ENCODE results near the gene PPP1R10. TPM values are rescaled to one million over a fixed set of nuclear protein-coding genes. Genes with fewer than 3 reads are reported as not detected.
A peak's percentile ranks its signal among the peaks of the same experiment; 100 is the strongest.
"Not testable (repeated sequence)": the region's sequence is repeated elsewhere in the genome, so short reads cannot be mapped to it uniquely, and the experiment has no call there.

Gene PPP1R10
- total RNA-seq (2021; ENCODE audit: unreplicated experiment) (82.9 TPM), Bru-seq, nascent RNA (percentile 99 among the genes with signal in this experiment), BruChase-seq, experiment 1, labeled RNA remaining after a 2-hour chase (percentile 98 among the genes with signal in this experiment), BruChase-seq, experiment 2, labeled RNA remaining after a 6-hour chase (percentile 88 among the genes with signal in this experiment)
- 31.9 TPM for polyA plus RNA-seq (2012; ENCODE audit: insufficient read length)
- long read RNA-seq, full-length matches to known transcripts: 1 of 55 reads
- long read RNA-seq, partial matches to known transcripts: 43 of 55 reads
- long read RNA-seq, other reads (novel, unspliced or antisense): 11 of 55 reads

DNA sequence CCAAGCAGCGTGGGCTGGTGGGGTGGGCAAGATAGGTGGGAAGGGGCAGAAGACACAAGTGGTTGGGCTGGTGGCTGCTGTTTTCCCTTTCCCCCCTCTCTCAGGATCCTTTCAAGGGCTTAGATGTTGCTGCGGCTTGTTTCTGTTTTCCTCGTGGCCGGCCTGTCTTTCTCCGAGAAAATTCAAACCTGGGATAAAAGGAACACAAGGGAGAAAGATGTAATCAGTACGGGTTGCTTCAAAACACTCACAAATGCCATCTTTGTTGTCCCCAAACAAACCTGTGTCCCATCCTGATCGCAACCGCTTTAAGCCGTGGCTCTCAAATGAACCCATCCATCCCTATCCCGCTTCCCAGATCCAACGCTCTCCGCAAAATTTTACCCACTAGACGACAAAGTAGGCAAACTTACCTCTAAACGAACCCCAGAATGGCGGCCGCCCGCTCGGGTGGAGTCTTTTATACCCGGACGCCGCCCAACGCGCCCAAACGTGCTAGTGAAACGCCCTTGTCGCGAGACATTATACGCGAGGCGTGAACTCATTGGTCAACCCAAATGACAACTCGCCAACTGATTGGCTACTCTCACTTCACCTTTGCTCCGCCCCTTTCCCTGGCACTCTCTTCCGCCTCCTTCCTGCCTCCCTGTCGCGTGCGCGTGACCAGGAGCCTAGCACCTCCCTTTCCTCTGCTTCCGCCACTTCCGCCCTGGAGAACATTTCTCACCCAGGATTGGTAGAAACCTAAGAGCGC is at the start of gene PPP1R10:
Gene PPP1R10 (minus strand): TSS at position 433 of the 754 bp plus-strand sequence. CDS start 7,299 bp downstream, outside the sequence.
- no peaks in the 10 kb centered on the region for H3K9me3 ChIP-seq (ENCODE audit: control insufficient read depth, insufficient read depth, low read depth, low read length)
- POLR2A ChIA-PET: no interaction called here
- peaks cover 22% of the 10 kb centered on the region for H3K36me3 ChIP-seq (ENCODE audit: control insufficient read depth, insufficient read depth, low read length)
- DNase-seq (ENCODE audit: low read depth, low spot score) (peak; percentile 100), ATAC-seq (peak; percentile 90)
- intact Hi-C loops (cut with micrococcal nuclease; ENCODE audit: unreplicated experiment) (no loop called here), in situ Hi-C loops (cut with HindIII; ENCODE audit: low pct_unique_long_range_greater_than_20kb, low sequenced_read_pairs) (no loop called here)
- CTCF ChIA-PET: no interaction called here
- TSS peak; percentile 88 for BruUV-seq (replicated peaks)
- peak within 1 kb of the TSS; percentile 100 for H3K27ac ChIP-seq (ENCODE audit: low read length)
- peak within 1 kb of the TSS; percentile 71 to 98 for H3K4me3 ChIP-seq (ENCODE audit: low read depth in 2 of 2, low read length in 2 of 2)
- peaks cover 32% of the 10 kb centered on the region for H3K4me1 ChIP-seq (ENCODE audit: control insufficient read depth, insufficient read depth, low read length)
- TF ChIP-seq TCF7L2 (IDR thresholded peaks at IDR 0.05; ENCODE audit: low read depth, low read length) (0 out of 2 replicates have a peak, but pooled peaks have one; percentile 16), POLR2AphosphoS5 (IDR thresholded peaks at IDR 0.05; ENCODE audit: low read depth, low read length) (peak; percentile 100), SIN3A (IDR thresholded peaks at IDR 0.05; ENCODE audit: borderline replicate concordance, insufficient read depth, low read depth, low read length) (peak; percentile 83; the same call in 1 of the 2 replicates)
- TF ChIP-seq, protein P1, sequence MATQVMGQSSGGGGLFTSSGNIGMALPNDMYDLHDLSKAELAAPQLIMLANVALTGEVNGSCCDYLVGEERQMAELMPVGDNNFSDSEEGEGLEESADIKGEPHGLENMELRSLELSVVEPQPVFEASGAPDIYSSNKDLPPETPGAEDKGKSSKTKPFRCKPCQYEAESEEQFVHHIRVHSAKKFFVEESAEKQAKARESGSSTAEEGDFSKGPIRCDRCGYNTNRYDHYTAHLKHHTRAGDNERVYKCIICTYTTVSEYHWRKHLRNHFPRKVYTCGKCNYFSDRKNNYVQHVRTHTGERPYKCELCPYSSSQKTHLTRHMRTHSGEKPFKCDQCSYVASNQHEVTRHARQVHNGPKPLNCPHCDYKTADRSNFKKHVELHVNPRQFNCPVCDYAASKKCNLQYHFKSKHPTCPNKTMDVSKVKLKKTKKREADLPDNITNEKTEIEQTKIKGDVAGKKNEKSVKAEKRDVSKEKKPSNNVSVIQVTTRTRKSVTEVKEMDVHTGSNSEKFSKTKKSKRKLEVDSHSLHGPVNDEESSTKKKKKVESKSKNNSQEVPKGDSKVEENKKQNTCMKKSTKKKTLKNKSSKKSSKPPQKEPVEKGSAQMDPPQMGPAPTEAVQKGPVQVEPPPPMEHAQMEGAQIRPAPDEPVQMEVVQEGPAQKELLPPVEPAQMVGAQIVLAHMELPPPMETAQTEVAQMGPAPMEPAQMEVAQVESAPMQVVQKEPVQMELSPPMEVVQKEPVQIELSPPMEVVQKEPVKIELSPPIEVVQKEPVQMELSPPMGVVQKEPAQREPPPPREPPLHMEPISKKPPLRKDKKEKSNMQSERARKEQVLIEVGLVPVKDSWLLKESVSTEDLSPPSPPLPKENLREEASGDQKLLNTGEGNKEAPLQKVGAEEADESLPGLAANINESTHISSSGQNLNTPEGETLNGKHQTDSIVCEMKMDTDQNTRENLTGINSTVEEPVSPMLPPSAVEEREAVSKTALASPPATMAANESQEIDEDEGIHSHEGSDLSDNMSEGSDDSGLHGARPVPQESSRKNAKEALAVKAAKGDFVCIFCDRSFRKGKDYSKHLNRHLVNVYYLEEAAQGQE (IDR thresholded peaks at IDR 0.05; ENCODE audit: insufficient read depth in 1 of 2, low read depth in 2 of 2, low read length in 1 of 2): no peak
- H3K27me3 ChIP-seq (ENCODE audit: control insufficient read depth, insufficient read depth, low read length): no peaks in the 10 kb centered on the region

DNA sequence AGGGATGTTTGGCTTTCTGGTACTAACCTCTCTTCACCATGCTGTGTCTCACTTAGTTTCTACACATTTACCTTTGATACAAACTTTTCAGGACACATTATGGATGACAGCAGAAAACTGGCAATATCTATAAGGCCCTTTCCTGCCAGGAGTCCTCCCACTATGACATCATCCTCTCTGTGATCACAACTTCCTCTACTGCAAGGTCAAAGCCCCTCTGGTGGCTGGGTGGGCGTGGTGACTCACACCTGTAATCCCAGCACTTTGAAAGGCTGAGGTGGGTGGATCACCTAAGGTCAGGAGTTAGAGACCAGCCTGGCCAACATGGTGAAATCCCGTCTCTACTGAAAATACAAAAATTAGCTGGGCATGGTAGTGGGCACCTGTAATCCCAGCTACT is 49.3 kb upstream of the PPP1R10 start:
- DNase-seq (ENCODE audit: low read depth, low spot score); H3K27ac ChIP-seq (ENCODE audit: low read length); BruUV-seq (replicated peaks); H3K27me3 ChIP-seq (ENCODE audit: control insufficient read depth, insufficient read depth, low read length); CTCF ChIA-PET; intact Hi-C loops (cut with micrococcal nuclease; ENCODE audit: unreplicated experiment); POLR2A ChIA-PET; ATAC-seq; H3K4me1 ChIP-seq (ENCODE audit: control insufficient read depth, insufficient read depth, low read length); in situ Hi-C loops (cut with HindIII; ENCODE audit: low pct_unique_long_range_greater_than_20kb, low sequenced_read_pairs); H3K9me3 ChIP-seq (ENCODE audit: control insufficient read depth, insufficient read depth, low read depth, low read length); H3K4me3 ChIP-seq (ENCODE audit: low read depth in 2 of 2, low read length in 2 of 2): not testable (repeated sequence)
- H3K36me3 ChIP-seq (ENCODE audit: control insufficient read depth, insufficient read depth, low read length): peaks cover 14% of the 10 kb centered on the region

DNA sequence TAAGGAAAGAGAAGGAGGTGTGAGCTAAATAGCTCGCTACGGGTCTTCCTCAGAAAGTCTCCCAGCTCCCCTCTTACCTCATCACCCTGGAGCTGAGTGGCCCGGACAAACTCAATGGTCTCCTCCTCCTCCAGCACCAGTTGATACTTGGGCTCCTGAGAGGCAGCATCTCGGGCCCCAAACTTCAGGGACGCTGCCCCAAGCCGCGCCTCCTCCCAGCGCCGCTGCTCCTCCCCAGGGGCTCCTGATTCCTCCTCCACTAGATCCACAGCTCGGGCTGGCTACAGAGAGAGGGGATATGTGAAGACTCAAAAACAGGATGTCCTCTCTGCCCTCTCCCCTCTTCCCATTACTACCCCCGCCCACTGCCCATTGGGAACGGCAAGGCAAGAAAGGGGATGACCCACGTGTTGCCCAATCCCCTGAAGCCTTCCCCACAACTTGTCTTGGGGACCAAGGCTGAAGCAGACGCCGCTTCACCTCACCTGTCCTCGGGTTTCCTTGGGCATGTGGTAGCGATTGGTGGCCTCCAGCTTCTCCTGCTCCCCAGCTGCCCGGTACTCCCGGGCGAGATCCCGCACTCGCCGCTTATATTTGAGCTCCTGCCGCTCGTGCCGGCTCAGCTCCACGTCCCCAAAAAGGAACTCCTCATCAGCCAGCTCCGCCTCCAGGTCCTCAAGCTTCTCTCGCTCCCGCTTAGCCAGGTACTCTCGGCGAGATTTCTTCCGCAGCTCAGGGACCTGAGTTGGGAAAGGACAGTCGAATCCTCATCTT is 48.1 kb upstream of the PPP1R10 start:
- ChIA-PET CTCF (no interaction called here), POLR2A (no interaction called here)
- Histone ChIP-seq H3K4me1 (ENCODE audit: control insufficient read depth, insufficient read depth, low read length) (no peaks in the 10 kb centered on the region), H3K36me3 (ENCODE audit: control insufficient read depth, insufficient read depth, low read length) (peaks cover 14% of the 10 kb centered on the region), H3K27me3 (ENCODE audit: control insufficient read depth, insufficient read depth, low read length) (no peaks in the 10 kb centered on the region), H3K9me3 (ENCODE audit: control insufficient read depth, insufficient read depth, low read depth, low read length) (no peaks in the 10 kb centered on the region), H3K27ac (ENCODE audit: low read length) (no peak overlapping the region), H3K4me3 (ENCODE audit: low read depth in 2 of 2, low read length in 2 of 2) (no peak overlapping the region)
- TF ChIP-seq POLR2AphosphoS5 (IDR thresholded peaks at IDR 0.05; ENCODE audit: low read depth, low read length): no peak
- TF ChIP-seq, protein P2, sequence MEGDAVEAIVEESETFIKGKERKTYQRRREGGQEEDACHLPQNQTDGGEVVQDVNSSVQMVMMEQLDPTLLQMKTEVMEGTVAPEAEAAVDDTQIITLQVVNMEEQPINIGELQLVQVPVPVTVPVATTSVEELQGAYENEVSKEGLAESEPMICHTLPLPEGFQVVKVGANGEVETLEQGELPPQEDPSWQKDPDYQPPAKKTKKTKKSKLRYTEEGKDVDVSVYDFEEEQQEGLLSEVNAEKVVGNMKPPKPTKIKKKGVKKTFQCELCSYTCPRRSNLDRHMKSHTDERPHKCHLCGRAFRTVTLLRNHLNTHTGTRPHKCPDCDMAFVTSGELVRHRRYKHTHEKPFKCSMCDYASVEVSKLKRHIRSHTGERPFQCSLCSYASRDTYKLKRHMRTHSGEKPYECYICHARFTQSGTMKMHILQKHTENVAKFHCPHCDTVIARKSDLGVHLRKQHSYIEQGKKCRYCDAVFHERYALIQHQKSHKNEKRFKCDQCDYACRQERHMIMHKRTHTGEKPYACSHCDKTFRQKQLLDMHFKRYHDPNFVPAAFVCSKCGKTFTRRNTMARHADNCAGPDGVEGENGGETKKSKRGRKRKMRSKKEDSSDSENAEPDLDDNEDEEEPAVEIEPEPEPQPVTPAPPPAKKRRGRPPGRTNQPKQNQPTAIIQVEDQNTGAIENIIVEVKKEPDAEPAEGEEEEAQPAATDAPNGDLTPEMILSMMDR (IDR thresholded peaks at IDR 0.05): no peak
- TF ChIP-seq SIN3A (IDR thresholded peaks at IDR 0.05; ENCODE audit: borderline replicate concordance, insufficient read depth, low read depth, low read length): no peak
- TF ChIP-seq, protein P1 (IDR thresholded peaks at IDR 0.05; ENCODE audit: insufficient read depth in 1 of 2, low read depth in 2 of 2, low read length in 1 of 2): no peak
- no peak for TF ChIP-seq TCF7L2 (IDR thresholded peaks at IDR 0.05; ENCODE audit: low read depth, low read length)
- no peak for DNase-seq (ENCODE audit: low read depth, low spot score)
- intact Hi-C loops (cut with micrococcal nuclease; ENCODE audit: unreplicated experiment): no loop called here
- BruUV-seq (replicated peaks): no TSS peak
- no peak for ATAC-seq
- in situ Hi-C loops (cut with HindIII; ENCODE audit: low pct_unique_long_range_greater_than_20kb, low sequenced_read_pairs): no loop called here

Data from Panc1 (cell line).